OCI-LY7 (cell line): Measurements from ENCODE around the gene CD164.

ENCODE experiments used
- CTCF ChIP-seq: fragments of 200-600 bp; sonication (generic); conservative IDR thresholded peaks from 2 replicates; pipeline ENCODE4 v1.5.1; 2014; ENCODE audit warnings: mild to moderate bottlenecking, antibody characterized with exemption, low read length, moderate library complexity, mixed read lengths
- EZH2phosphoT487 ChIP-seq: fragments of 200-600 bp; sonication (generic); IDR thresholded peaks from 2 replicates; pipeline ENCODE4 v1.6.1; 2018; ENCODE audit warnings: low read depth, borderline replicate concordance, mild to moderate bottlenecking, mixed run types, antibody characterized with exemption, low read length, moderate library complexity, mixed read lengths

- no peak for TF ChIP-seq CTCF
- TF ChIP-seq EZH2phosphoT487 = no peak
Observed at GRCh38 chr6:109332748-109333147, 49.5 kb downstream of the CD164 start.
